ENCODE results near the gene FAM171A2. TPM values are rescaled to one million over a fixed set of nuclear protein-coding genes. Genes with fewer than 3 reads are reported as not detected.
"Not testable (repeated sequence)": the region's sequence is repeated elsewhere in the genome, so short reads cannot be mapped to it uniquely, and the experiment has no call there.

The FAM171A2 gene
- 1.1 and 1.9 TPM in 2 replicates for total RNA-seq (2014; rRNA removed; shearing (Covaris generic))

- DNase-seq (ENCODE audit: low read depth) = peak; percentile 44
These were observed at the start of gene FAM171A2 for GRCh38 chr17:44363613-44364159. FAM171A2 (minus strand) TSS chr17:44363853; CDS start chr17:44363714, 139 bp downstream.

- no peak for DNase-seq (ENCODE audit: low read depth)
These were observed 45.8 kb upstream of the FAM171A2 start for GRCh38 chr17:44409309-44410028.

- no peak for DNase-seq (ENCODE audit: low read depth)
These were observed 45.1 kb upstream of the FAM171A2 start for GRCh38 chr17:44408786-44409185.

GRCh38 chr17:44402564-44403172 lies 39.0 kb upstream of the FAM171A2 start:
- no peak for DNase-seq (ENCODE audit: low read depth)

GRCh38 chr17:44400226-44400847 lies 36.7 kb upstream of the FAM171A2 start:
- peak; percentile 7 for DNase-seq (ENCODE audit: low read depth)

- DNase-seq (ENCODE audit: low read depth) = no peak
These were observed 35.3 kb upstream of the FAM171A2 start for GRCh38 chr17:44398692-44399691.

GRCh38 chr17:44397479-44398440 lies 34.1 kb upstream of the FAM171A2 start:
- no peak for DNase-seq (ENCODE audit: low read depth)

GRCh38 chr17:44396946-44397345 lies 33.3 kb upstream of the FAM171A2 start:
- DNase-seq (ENCODE audit: low read depth) = no peak

- no peak for DNase-seq (ENCODE audit: low read depth)
These were observed 31.2 kb upstream of the FAM171A2 start for GRCh38 chr17:44394833-44395232.

GRCh38 chr17:44394112-44394511 lies 30.5 kb upstream of the FAM171A2 start:
- not testable (repeated sequence) for DNase-seq (ENCODE audit: low read depth)

GRCh38 chr17:44390250-44390870 lies 26.7 kb upstream of the FAM171A2 start:
- DNase-seq (ENCODE audit: low read depth) = no peak

GRCh38 chr17:44389723-44390202 lies 26.1 kb upstream of the FAM171A2 start:
- DNase-seq (ENCODE audit: low read depth) = no peak

- DNase-seq (ENCODE audit: low read depth) = no peak
These were observed 25.6 kb upstream of the FAM171A2 start, which contains the start of gene ITGA2B for GRCh38 chr17:44389281-44389680. ITGA2B (minus strand) TSS chr17:44389649; CDS start chr17:44389473, 176 bp downstream.

- no peak for DNase-seq (ENCODE audit: low read depth)
These were observed 24.2 kb upstream of the FAM171A2 start for GRCh38 chr17:44387804-44388203.

- DNase-seq (ENCODE audit: low read depth) = no peak
These were observed 22.5 kb upstream of the FAM171A2 start for GRCh38 chr17:44386182-44386525.

- peak; percentile 66 for DNase-seq (ENCODE audit: low read depth)
These were observed 21.9 kb upstream of the FAM171A2 start for GRCh38 chr17:44385287-44386181.

- no peak for DNase-seq (ENCODE audit: low read depth)
These were observed 21.2 kb upstream of the FAM171A2 start for GRCh38 chr17:44384823-44385286.

- DNase-seq (ENCODE audit: low read depth) = no peak
These were observed 20.7 kb upstream of the FAM171A2 start for GRCh38 chr17:44384281-44384822.

All from RPMI7951 (cell line).